ENCODE measurements around the gene CHCHD10.

DNA sequence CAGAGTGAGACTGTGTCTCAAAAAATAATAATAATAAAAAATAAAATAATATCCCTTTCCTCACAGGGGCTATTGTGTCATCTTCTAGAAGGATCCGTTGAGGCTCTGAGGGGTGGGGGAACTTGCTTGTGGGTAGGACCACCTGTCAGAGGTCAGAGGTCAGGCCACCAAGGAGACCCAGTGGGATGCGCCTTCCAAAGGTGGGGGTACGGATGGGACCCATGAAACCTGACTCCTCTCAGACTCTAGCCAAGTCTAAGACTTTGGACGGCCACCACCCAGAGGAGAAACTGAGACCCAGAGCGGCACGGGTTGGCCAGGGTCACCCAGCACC, 4.5 kb upstream of the CHCHD10 start:
- TF ChIP-seq, protein P1, sequence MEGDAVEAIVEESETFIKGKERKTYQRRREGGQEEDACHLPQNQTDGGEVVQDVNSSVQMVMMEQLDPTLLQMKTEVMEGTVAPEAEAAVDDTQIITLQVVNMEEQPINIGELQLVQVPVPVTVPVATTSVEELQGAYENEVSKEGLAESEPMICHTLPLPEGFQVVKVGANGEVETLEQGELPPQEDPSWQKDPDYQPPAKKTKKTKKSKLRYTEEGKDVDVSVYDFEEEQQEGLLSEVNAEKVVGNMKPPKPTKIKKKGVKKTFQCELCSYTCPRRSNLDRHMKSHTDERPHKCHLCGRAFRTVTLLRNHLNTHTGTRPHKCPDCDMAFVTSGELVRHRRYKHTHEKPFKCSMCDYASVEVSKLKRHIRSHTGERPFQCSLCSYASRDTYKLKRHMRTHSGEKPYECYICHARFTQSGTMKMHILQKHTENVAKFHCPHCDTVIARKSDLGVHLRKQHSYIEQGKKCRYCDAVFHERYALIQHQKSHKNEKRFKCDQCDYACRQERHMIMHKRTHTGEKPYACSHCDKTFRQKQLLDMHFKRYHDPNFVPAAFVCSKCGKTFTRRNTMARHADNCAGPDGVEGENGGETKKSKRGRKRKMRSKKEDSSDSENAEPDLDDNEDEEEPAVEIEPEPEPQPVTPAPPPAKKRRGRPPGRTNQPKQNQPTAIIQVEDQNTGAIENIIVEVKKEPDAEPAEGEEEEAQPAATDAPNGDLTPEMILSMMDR (IDR thresholded peaks at IDR 0.05), result no peak
- no peak for TF ChIP-seq POLR2A (IDR thresholded peaks at IDR 0.05)

All from upper lobe of left lung (tissue), 4 donors.